22Rv1 (cell line): ENCODE measurements around the gene CCDC32.

Source experiments
- H3K27ac ChIP-seq: fragments of 450-650 bp; 2 replicates; pipeline ENCODE4 v1.5.1; 2017
- CTCF ChIP-seq: fragments of 450-650 bp; IDR thresholded peaks from 2 replicates; pipeline ENCODE4 v1.5.1; 2017; ENCODE audit warnings: mild to moderate bottlenecking
- ZFX ChIP-seq: fragments of 450-650 bp; IDR thresholded peaks from 2 replicates; pipeline ENCODE4 v1.6.1; 2017; ENCODE audit warnings: antibody characterized with exemption, borderline replicate concordance

CCDC32 gene

DNA sequence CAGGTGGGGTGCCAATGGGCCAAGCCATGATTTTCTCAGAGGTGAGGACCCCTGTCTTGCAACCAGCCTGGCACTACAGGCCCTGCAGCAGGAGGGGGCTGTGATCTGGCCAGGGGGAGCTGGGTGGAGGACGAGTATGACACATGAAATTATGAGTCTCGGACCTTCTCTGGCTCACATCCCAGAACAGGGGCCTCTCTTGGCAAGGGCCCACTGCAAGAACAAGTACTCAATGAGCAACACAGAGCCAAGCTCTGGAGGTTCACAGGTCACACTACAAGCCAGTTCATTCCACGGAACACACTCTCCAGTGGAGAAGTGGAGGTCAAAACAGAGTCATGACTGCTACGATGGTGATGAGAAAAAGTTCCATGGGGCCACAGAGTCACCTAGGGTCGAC lies 28.3 kb downstream of the CCDC32 start:
- no peak for TF ChIP-seq CTCF
- TF ChIP-seq ZFX, result no peak
- no peak overlapping the region for H3K27ac ChIP-seq

DNA sequence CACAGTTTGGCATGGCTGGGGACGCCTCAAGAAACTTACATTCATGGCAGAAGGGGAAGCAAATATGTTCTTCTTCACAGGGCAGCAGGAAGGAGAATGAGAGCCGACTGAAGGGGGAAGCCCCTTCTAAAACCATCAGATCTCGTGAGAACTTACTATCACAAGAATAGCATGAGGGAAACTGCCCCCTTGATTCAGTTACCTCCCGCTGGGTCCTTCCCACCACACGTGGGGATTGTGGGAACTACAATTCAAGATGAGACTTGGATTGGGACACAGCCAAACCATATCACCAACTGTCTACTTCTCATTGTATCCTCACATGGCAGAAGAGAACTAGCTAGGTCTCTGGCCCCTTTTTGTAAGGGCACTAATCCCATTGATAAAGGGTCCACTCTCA lies 30.5 kb downstream of the CCDC32 start:
- TF ChIP-seq ZFX (no peak), CTCF (no peak)

GRCh38 chr15:40533763-40534364 lies 31.0 kb downstream of the CCDC32 start:
- no peak for TF ChIP-seq ZFX
- no peak for TF ChIP-seq CTCF
- H3K27ac ChIP-seq, result no peak overlapping the region

More for the DNA sequence above, 30.5 kb downstream of the CCDC32 start:
- no peak overlapping the region for H3K27ac ChIP-seq

DNA sequence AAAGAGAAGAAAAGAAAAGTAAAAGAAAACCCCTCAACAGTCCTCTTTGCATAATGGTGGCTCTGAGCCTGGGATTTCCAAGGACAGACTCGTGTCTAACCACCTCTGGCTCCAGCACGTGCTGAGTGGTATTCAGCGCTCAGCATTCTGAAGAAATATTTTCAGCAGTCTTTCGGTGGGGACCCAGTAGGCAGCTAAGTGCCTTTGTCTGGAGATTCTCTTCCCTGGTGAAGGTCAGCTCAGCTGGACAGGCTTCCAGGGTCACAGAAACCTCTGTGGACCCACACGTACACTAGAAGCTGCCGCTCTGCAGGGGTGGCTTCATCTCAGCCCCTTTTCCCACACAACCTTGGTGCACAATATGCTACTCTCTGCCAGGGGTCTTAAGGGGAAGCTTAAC lies 36.0 kb downstream of the CCDC32 start:
- TF ChIP-seq CTCF (no peak), ZFX (no peak)

GRCh38 chr15:40525855-40526254 lies 39.0 kb downstream of the CCDC32 start:
- no peak overlapping the region for H3K27ac ChIP-seq
- no peak for TF ChIP-seq ZFX
- TF ChIP-seq CTCF, result no peak

More for the DNA sequence above, 36.0 kb downstream of the CCDC32 start:
- no peak overlapping the region for H3K27ac ChIP-seq

GRCh38 chr15:40523611-40524010 lies 41.2 kb downstream of the CCDC32 start:
- TF ChIP-seq CTCF (no peak), ZFX (no peak)
- no peak overlapping the region for H3K27ac ChIP-seq

- TF ChIP-seq CTCF (no peak), ZFX (no peak)
- no peak overlapping the region for H3K27ac ChIP-seq
Measured at GRCh38 chr15:40516322-40516721, 48.5 kb downstream of the CCDC32 start.
